Measurements from ENCODE around the gene TRAPPC6A.
A peak's percentile ranks its signal among the peaks of the same experiment; 100 is the strongest.

The TRAPPC6A gene

GRCh38 chr19:45179072-45179891, 1.2 kb upstream of the TRAPPC6A start:
- TF ChIP-seq CTCF (IDR thresholded peaks at IDR 0.05; ENCODE audit: extremely low read depth, insufficient read depth, missing control alignments): no peak
- peak; percentile 45 for DNase-seq (ENCODE audit: low spot score)
- in situ Hi-C loops (cut with MboI; ENCODE audit: low pct_unique_long_range_greater_than_20kb, low sequenced_read_pairs, unreplicated experiment): no loop called here

- peak; percentile 98 for DNase-seq (ENCODE audit: low spot score)
- in situ Hi-C loops (cut with MboI; ENCODE audit: low pct_unique_long_range_greater_than_20kb, low sequenced_read_pairs, unreplicated experiment): no loop called here
- TF ChIP-seq CTCF (IDR thresholded peaks at IDR 0.05; ENCODE audit: extremely low read depth, insufficient read depth, missing control alignments): no peak
Observed at GRCh38 chr19:45178262-45179071, 430 bp upstream of the TRAPPC6A start, which contains the start of gene BLOC1S3. Gene BLOC1S3, plus strand, starts transcription at chr19:45178784. Its CDS starts 513 bp downstream, at chr19:45179297.

GRCh38 chr19:45175515-45176345, 2.3 kb downstream of the TRAPPC6A start:
- TF ChIP-seq CTCF (IDR thresholded peaks at IDR 0.05; ENCODE audit: extremely low read depth, insufficient read depth, missing control alignments): no peak
- no peak for DNase-seq (ENCODE audit: low spot score)
- in situ Hi-C loops (cut with MboI; ENCODE audit: low pct_unique_long_range_greater_than_20kb, low sequenced_read_pairs, unreplicated experiment): no loop called here

- no peak for DNase-seq (ENCODE audit: low spot score)
- no peak for TF ChIP-seq CTCF (IDR thresholded peaks at IDR 0.05; ENCODE audit: extremely low read depth, insufficient read depth, missing control alignments)
- in situ Hi-C loops (cut with MboI; ENCODE audit: low pct_unique_long_range_greater_than_20kb, low sequenced_read_pairs, unreplicated experiment): no loop called here
Observed at GRCh38 chr19:45173816-45174215, 4.2 kb downstream of the TRAPPC6A start.

GRCh38 chr19:45172611-45173208, 5.3 kb downstream of the TRAPPC6A start:
- in situ Hi-C loops (cut with MboI; ENCODE audit: low pct_unique_long_range_greater_than_20kb, low sequenced_read_pairs, unreplicated experiment): no loop called here
- DNase-seq (ENCODE audit: low spot score): no peak
- TF ChIP-seq CTCF (IDR thresholded peaks at IDR 0.05; ENCODE audit: extremely low read depth, insufficient read depth, missing control alignments): no peak

- in situ Hi-C loops (cut with MboI; ENCODE audit: low pct_unique_long_range_greater_than_20kb, low sequenced_read_pairs, unreplicated experiment): no loop called here
- no peak for DNase-seq (ENCODE audit: low spot score)
- TF ChIP-seq CTCF (IDR thresholded peaks at IDR 0.05; ENCODE audit: extremely low read depth, insufficient read depth, missing control alignments): no peak
Observed at GRCh38 chr19:45172173-45172572, 5.9 kb downstream of the TRAPPC6A start.

Data from GM13977 (cell line).